ENCODE data around the gene ADAMTS4.

ADAMTS4 gene

DNA sequence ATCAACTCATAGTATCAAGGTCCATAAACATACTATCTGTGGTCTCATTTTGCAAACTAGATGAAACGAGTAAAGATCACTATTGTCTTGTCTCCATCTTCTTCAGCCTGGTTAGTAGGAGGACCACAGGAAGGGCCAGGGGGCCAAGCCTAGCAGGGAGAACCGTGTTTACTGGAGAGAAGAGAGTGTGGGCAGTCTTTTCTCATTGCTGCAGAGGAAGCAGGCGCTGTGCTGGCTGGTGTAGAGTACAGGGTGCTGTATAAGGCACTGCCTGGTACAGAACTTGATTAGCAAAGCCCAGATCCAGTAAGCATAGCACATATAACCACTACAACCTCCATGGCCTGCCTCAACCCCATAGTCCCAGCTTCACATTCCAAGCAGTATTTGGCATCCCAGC, 11.5 kb downstream of the ADAMTS4 start:
- no peak overlapping the region for H2BK12ac ChIP-seq (ENCODE audit: low read length)
- H3K14ac ChIP-seq (ENCODE audit: low read length): no peak overlapping the region
- no peaks in the 10 kb centered on the region for H3K4me1 ChIP-seq (ENCODE audit: control insufficient read depth in 1 of 2, insufficient read depth in 2 of 2, low read length in 2 of 2)
- no peak overlapping the region for H4K8ac ChIP-seq (ENCODE audit: low read depth, low read length)
- H3K4me2 ChIP-seq (ENCODE audit: low read length): no peak overlapping the region
- H3K36me3 ChIP-seq (ENCODE audit: control insufficient read depth in 1 of 2, insufficient read depth in 2 of 2, low read length in 2 of 2): no peaks in the 10 kb centered on the region
- H3K79me2 ChIP-seq (ENCODE audit: control insufficient read depth, insufficient read depth, low read length, poor library complexity): no peaks in the 10 kb centered on the region
- no peak overlapping the region for H4K12ac ChIP-seq (ENCODE audit: low read depth, low read length)
- no peak overlapping the region for H4K91ac ChIP-seq (ENCODE audit: low read depth, low read length)
- H2AFZ ChIP-seq (ENCODE audit: insufficient read depth, low read length, poor library complexity): no peak overlapping the region
- no peak overlapping the region for H3K27ac ChIP-seq (ENCODE audit: low read depth, low read length)
- no peak overlapping the region for H2AK5ac ChIP-seq (ENCODE audit: low read length)
- DNase-seq: no peak
- H3K4ac ChIP-seq (ENCODE audit: low read depth, low read length): no peak overlapping the region
- no peak overlapping the region for H2BK120ac ChIP-seq (ENCODE audit: insufficient read depth, low read length, poor library complexity)
- no peak overlapping the region for H2BK5ac ChIP-seq (ENCODE audit: low read depth, low read length, poor library complexity)
- H3K23ac ChIP-seq (ENCODE audit: low read length): no peak overlapping the region
- no CpG with 5 or more reads among the region's 3 CpGs for WGBS (ENCODE audit: extremely low coverage, insufficient coverage, insufficient read length)
- H3K18ac ChIP-seq (ENCODE audit: low read length): no peak overlapping the region
- no peaks in the 10 kb centered on the region for H3K27me3 ChIP-seq (ENCODE audit: insufficient read depth, low read length)
- no peaks in the 10 kb centered on the region for H3K9me3 ChIP-seq (ENCODE audit: insufficient read depth, low read depth, low read length)
- H3K79me1 ChIP-seq (ENCODE audit: low read length): no peaks in the 10 kb centered on the region
- no peak overlapping the region for H3K4me3 ChIP-seq (ENCODE audit: low read depth, low read length)
- no peak overlapping the region for H3K9ac ChIP-seq (ENCODE audit: low read length)

DNA sequence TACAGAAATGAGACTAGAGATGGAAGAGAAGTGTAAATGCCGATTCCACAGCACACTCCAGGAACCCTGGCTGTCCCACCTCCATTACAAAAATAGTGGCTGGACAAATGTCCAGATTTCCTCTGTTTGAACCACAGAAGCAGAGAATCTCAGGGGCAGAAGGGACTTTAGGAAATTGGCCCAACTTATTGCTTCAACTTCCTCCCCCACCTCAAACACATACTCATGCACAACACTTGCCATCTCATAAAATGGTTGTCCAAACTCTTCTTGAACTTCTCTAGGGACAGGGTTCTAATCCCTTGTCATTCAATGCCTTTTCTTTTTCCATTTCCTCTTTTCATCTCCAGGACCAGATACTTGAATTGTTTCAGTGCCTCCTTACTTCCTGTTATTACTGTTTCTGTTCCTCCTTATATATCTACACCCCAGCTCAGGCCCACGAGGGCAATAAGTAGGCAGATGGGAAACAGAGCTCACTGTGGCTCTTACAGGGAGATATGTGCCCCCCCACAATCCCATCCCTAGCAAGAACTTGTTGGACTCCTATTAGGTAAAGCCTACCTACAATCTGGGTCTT, 13.0 kb downstream of the ADAMTS4 start:
- Histone ChIP-seq H3K14ac (ENCODE audit: low read length) (no peak overlapping the region), H3K18ac (ENCODE audit: low read length) (no peak overlapping the region), H3K9me3 (ENCODE audit: insufficient read depth, low read depth, low read length) (no peaks in the 10 kb centered on the region), H3K4me1 (ENCODE audit: control insufficient read depth in 1 of 2, insufficient read depth in 2 of 2, low read length in 2 of 2) (no peaks in the 10 kb centered on the region), H3K4me3 (ENCODE audit: low read depth, low read length) (no peak overlapping the region), H2AK5ac (ENCODE audit: low read length) (no peak overlapping the region), H3K36me3 (ENCODE audit: control insufficient read depth in 1 of 2, insufficient read depth in 2 of 2, low read length in 2 of 2) (no peaks in the 10 kb centered on the region), H3K79me1 (ENCODE audit: low read length) (no peaks in the 10 kb centered on the region), H2BK12ac (ENCODE audit: low read length) (no peak overlapping the region), H3K79me2 (ENCODE audit: control insufficient read depth, insufficient read depth, low read length, poor library complexity) (no peaks in the 10 kb centered on the region), H4K91ac (ENCODE audit: low read depth, low read length) (no peak overlapping the region), H3K4ac (ENCODE audit: low read depth, low read length) (no peak overlapping the region), H3K27ac (ENCODE audit: low read depth, low read length) (no peak overlapping the region), H3K4me2 (ENCODE audit: low read length) (no peak overlapping the region), H4K12ac (ENCODE audit: low read depth, low read length) (no peak overlapping the region), H2AFZ (ENCODE audit: insufficient read depth, low read length, poor library complexity) (no peak overlapping the region), H2BK5ac (ENCODE audit: low read depth, low read length, poor library complexity) (no peak overlapping the region), H3K27me3 (ENCODE audit: insufficient read depth, low read length) (no peaks in the 10 kb centered on the region), H4K8ac (ENCODE audit: low read depth, low read length) (no peak overlapping the region), H2BK120ac (ENCODE audit: insufficient read depth, low read length, poor library complexity) (no peak overlapping the region), H3K9ac (ENCODE audit: low read length) (no peak overlapping the region), H3K23ac (ENCODE audit: low read length) (no peak overlapping the region)
- peak in 1 of 2 donors; percentile 20 for DNase-seq
- WGBS (ENCODE audit: extremely low coverage, insufficient coverage, insufficient read length): no CpG with 5 or more reads among the region's 2 CpGs

DNA sequence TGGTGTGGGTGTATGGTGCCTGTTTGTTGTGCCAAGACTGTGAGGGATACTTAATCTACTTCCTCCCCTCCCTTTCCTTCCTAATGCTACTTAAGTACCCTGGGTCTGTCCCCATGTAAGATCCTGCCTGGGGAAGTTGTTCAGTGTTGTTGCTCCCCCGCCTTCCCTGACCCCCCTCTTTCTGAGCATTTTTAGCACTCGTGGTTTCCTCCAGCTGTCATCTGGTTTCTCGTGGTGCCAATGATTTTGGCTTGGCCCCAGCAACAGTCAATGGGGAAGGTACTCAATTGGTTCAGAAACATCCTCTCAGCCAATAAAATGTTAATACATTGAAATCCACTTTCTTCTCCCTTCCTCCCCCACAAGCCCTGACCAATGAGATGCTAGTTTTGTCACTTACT, 13.6 kb downstream of the ADAMTS4 start:
- no peak overlapping the region for H3K27ac ChIP-seq (ENCODE audit: low read depth, low read length)
- no peak overlapping the region for H3K23ac ChIP-seq (ENCODE audit: low read length)
- no peak overlapping the region for H4K12ac ChIP-seq (ENCODE audit: low read depth, low read length)
- H2AK5ac ChIP-seq (ENCODE audit: low read length): no peak overlapping the region
- no peak overlapping the region for H3K4me3 ChIP-seq (ENCODE audit: low read depth, low read length)
- no peaks in the 10 kb centered on the region for H3K9me3 ChIP-seq (ENCODE audit: insufficient read depth, low read depth, low read length)
- H3K18ac ChIP-seq (ENCODE audit: low read length): no peak overlapping the region
- H3K36me3 ChIP-seq (ENCODE audit: control insufficient read depth in 1 of 2, insufficient read depth in 2 of 2, low read length in 2 of 2): no peaks in the 10 kb centered on the region
- H3K9ac ChIP-seq (ENCODE audit: low read length): no peak overlapping the region
- no peak overlapping the region for H4K91ac ChIP-seq (ENCODE audit: low read depth, low read length)
- no peaks in the 10 kb centered on the region for H3K79me2 ChIP-seq (ENCODE audit: control insufficient read depth, insufficient read depth, low read length, poor library complexity)
- no peaks in the 10 kb centered on the region for H3K27me3 ChIP-seq (ENCODE audit: insufficient read depth, low read length)
- WGBS (ENCODE audit: extremely low coverage, insufficient coverage, insufficient read length): no CpG with 5 or more reads among the region's 3 CpGs
- no peak overlapping the region for H2BK120ac ChIP-seq (ENCODE audit: insufficient read depth, low read length, poor library complexity)
- H2BK12ac ChIP-seq (ENCODE audit: low read length): no peak overlapping the region
- H3K4me2 ChIP-seq (ENCODE audit: low read length): no peak overlapping the region
- no peak overlapping the region for H2BK5ac ChIP-seq (ENCODE audit: low read depth, low read length, poor library complexity)
- no peaks in the 10 kb centered on the region for H3K4me1 ChIP-seq (ENCODE audit: control insufficient read depth in 1 of 2, insufficient read depth in 2 of 2, low read length in 2 of 2)
- DNase-seq: peak in 1 of 2 donors; percentile 37
- H3K4ac ChIP-seq (ENCODE audit: low read depth, low read length): no peak overlapping the region
- no peak overlapping the region for H3K14ac ChIP-seq (ENCODE audit: low read length)
- H2AFZ ChIP-seq (ENCODE audit: insufficient read depth, low read length, poor library complexity): no peak overlapping the region
- no peak overlapping the region for H4K8ac ChIP-seq (ENCODE audit: low read depth, low read length)
- H3K79me1 ChIP-seq (ENCODE audit: low read length): no peaks in the 10 kb centered on the region

DNA sequence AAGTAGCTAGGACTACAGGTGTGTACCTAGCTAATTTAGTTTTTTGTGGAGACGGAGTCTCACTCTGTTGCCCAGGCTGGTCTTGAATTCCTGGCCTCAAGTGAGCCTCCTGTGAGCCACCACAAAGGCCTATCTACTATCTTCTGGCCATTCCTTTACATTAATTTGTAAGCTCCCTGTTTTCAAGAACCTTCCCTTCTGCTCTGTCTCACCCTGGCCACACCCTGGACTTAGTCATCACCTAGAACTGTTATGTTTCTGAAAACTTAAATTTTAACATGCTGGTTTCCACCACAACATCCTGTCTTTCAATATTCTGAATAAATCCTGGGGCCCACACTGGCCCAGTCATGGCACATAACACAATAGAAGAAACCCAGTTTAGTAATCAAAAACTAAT, 16.6 kb downstream of the ADAMTS4 start:
- Histone ChIP-seq H3K4me3 (ENCODE audit: low read depth, low read length) (no peak overlapping the region), H3K9ac (ENCODE audit: low read length) (no peak overlapping the region), H2AK5ac (ENCODE audit: low read length) (no peak overlapping the region), H3K4me1 (ENCODE audit: control insufficient read depth in 1 of 2, insufficient read depth in 2 of 2, low read length in 2 of 2) (peaks cover 0 to 4% of the 10 kb centered on the region in 2 experiments), H2BK120ac (ENCODE audit: insufficient read depth, low read length, poor library complexity) (no peak overlapping the region), H2AFZ (ENCODE audit: insufficient read depth, low read length, poor library complexity) (no peak overlapping the region), H3K4ac (ENCODE audit: low read depth, low read length) (no peak overlapping the region), H4K91ac (ENCODE audit: low read depth, low read length) (no peak overlapping the region), H3K27me3 (ENCODE audit: insufficient read depth, low read length) (no peaks in the 10 kb centered on the region), H3K23ac (ENCODE audit: low read length) (no peak overlapping the region), H4K8ac (ENCODE audit: low read depth, low read length) (no peak overlapping the region), H3K27ac (ENCODE audit: low read depth, low read length) (no peak overlapping the region), H2BK5ac (ENCODE audit: low read depth, low read length, poor library complexity) (no peak overlapping the region), H3K36me3 (ENCODE audit: control insufficient read depth in 1 of 2, insufficient read depth in 2 of 2, low read length in 2 of 2) (no peaks in the 10 kb centered on the region), H3K79me1 (ENCODE audit: low read length) (peaks cover 5% of the 10 kb centered on the region), H3K14ac (ENCODE audit: low read length) (no peak overlapping the region), H3K79me2 (ENCODE audit: control insufficient read depth, insufficient read depth, low read length, poor library complexity) (peaks cover 3% of the 10 kb centered on the region), H3K9me3 (ENCODE audit: insufficient read depth, low read depth, low read length) (no peaks in the 10 kb centered on the region), H4K12ac (ENCODE audit: low read depth, low read length) (no peak overlapping the region), H2BK12ac (ENCODE audit: low read length) (no peak overlapping the region), H3K4me2 (ENCODE audit: low read length) (no peak overlapping the region), H3K18ac (ENCODE audit: low read length) (no peak overlapping the region)
- no CpG with 5 or more reads among the region's 1 CpG for WGBS (ENCODE audit: extremely low coverage, insufficient coverage, insufficient read length)
- DNase-seq: peak in 1 of 2 donors; percentile 53
